NCI-H69 (cell line): ENCODE results near the gene WDR74.
"Not testable (repeated sequence)": the region's sequence is repeated elsewhere in the genome, so short reads cannot be mapped to it uniquely, and the experiment has no call there.

Experiments
- DNase-seq: peaks from one replicate; lab custom pipeline; 2025; lab: John Stamatoyannopoulos, UW

Gene WDR74

GRCh38 chr11:62841361-62842170 lies 2.2 kb upstream of the WDR74 start:
- peak; percentile 99 for DNase-seq

- DNase-seq: peak; percentile 87
These were observed 1.5 kb upstream of the WDR74 start for GRCh38 chr11:62840721-62841360.

GRCh38 chr11:62835336-62835735 lies 4.1 kb downstream of the WDR74 start:
- DNase-seq: no peak

- DNase-seq: peak; percentile 51
These were observed 6.8 kb downstream of the WDR74 start, which contains the start of gene TEX54 for GRCh38 chr11:62832336-62833234. Gene TEX54, minus strand, starts transcription at chr11:62832841.

GRCh38 chr11:62831520-62832335 lies 7.7 kb downstream of the WDR74 start, which contains the start of gene STX5:
Gene STX5, minus strand, starts transcription at chr11:62832051. Its CDS starts 808 bp downstream, at chr11:62831243.
- DNase-seq: peak; percentile 99

- DNase-seq: peak; percentile 83
These were observed 8.4 kb downstream of the WDR74 start for GRCh38 chr11:62830904-62831519.

- DNase-seq: not testable (repeated sequence)
These were observed 11.3 kb downstream of the WDR74 start for GRCh38 chr11:62828130-62828529.

- DNase-seq: no peak
These were observed 15.7 kb downstream of the WDR74 start for GRCh38 chr11:62823677-62824076.

GRCh38 chr11:62817129-62817528 lies 22.3 kb downstream of the WDR74 start:
- no peak for DNase-seq

- DNase-seq: no peak
These were observed 22.8 kb downstream of the WDR74 start for GRCh38 chr11:62816557-62816956.

- no peak for DNase-seq
These were observed 27.7 kb downstream of the WDR74 start for GRCh38 chr11:62811659-62812058.

- DNase-seq: no peak
These were observed 28.6 kb downstream of the WDR74 start for GRCh38 chr11:62810748-62811147.

GRCh38 chr11:62806611-62807121 lies 32.7 kb downstream of the WDR74 start:
- DNase-seq: no peak

GRCh38 chr11:62805961-62806441 lies 33.4 kb downstream of the WDR74 start:
- peak; percentile 70 for DNase-seq

GRCh38 chr11:62805076-62805892 lies 34.1 kb downstream of the WDR74 start, which contains the start of gene NXF1:
Gene NXF1, minus strand, starts transcription at chr11:62805440. Its CDS starts 84 bp downstream, at chr11:62805356.
- peak; percentile 97 for DNase-seq

GRCh38 chr11:62804310-62805075 lies 34.9 kb downstream of the WDR74 start:
- peak; percentile 44 for DNase-seq

- DNase-seq: no peak
These were observed 38.3 kb downstream of the WDR74 start for GRCh38 chr11:62801071-62801470.

- DNase-seq: no peak
These were observed 39.9 kb downstream of the WDR74 start for GRCh38 chr11:62799486-62799885.

- no peak for DNase-seq
These were observed 43.1 kb downstream of the WDR74 start for GRCh38 chr11:62796281-62796680.
